HepG2 (cell line): ENCODE measurements around the gene TMEM176A. TPM values are rescaled to one million over a fixed set of nuclear protein-coding genes. Genes with fewer than 3 reads are reported as not detected.

Experiments used
- CEBPB ChIP-seq: IDR thresholded peaks from 2 replicates; pipeline ENCODE4 v1.6.1; 2011; ENCODE audit warnings: low read depth, low read length, improper control_type of control experiment, borderline replicate concordance
- FOXO1 ChIP-seq: sonication (generic); formaldehyde crosslinking; IDR thresholded peaks from 2 replicates; pipeline ENCODE4 v1.4.0; 2020; ENCODE audit warnings: missing genetic modification reagents
- HNF4G ChIP-seq, 2 experiments: sonication (generic) in 1 of 2; formaldehyde crosslinking in 1 of 2; IDR thresholded peaks; 2 replicates each; pipeline versions ENCODE4 v1.4.0 to v1.6.1; 2011 to 2020; ENCODE audit warnings: borderline replicate concordance in 2 of 2, low read depth in 2 of 2, mild to moderate bottlenecking in 2 of 2, low read length in 1 of 2, missing genetic modification reagents in 1 of 2, moderate library complexity in 1 of 2
- LCORL ChIP-seq, 2 experiments: fragments of 450-650 bp in 1 of 2; sonication (generic) in 1 of 2; formaldehyde crosslinking in 1 of 2; IDR thresholded peaks; 2 replicates each; pipeline versions ENCODE4 v1.5.0 to v1.6.1; 2017 to 2020; ENCODE audit warnings: antibody characterized with exemption in 1 of 2, missing genetic modification reagents in 1 of 2
- NAIF1 ChIP-seq: sonication (generic); formaldehyde crosslinking; IDR thresholded peaks from 2 replicates; pipeline ENCODE4 v1.5.0; 2020; ENCODE audit warnings: mild to moderate bottlenecking, missing genetic modification reagents, borderline replicate concordance
- NCOA2 ChIP-seq: sonication (generic); formaldehyde crosslinking; IDR thresholded peaks from 2 replicates; pipeline ENCODE4 v1.8.0; 2022; ENCODE audit warnings: inconsistent platforms
- POGZ ChIP-seq: sonication (generic); formaldehyde crosslinking; IDR thresholded peaks from 2 replicates; pipeline ENCODE4 v1.4.0; 2020; ENCODE audit warnings: mild to moderate bottlenecking, missing genetic modification reagents
- RARA ChIP-seq: IDR thresholded peaks from 2 replicates; pipeline ENCODE4 v1.6.1; 2016; ENCODE audit warnings: missing genetic modification reagents, missing compliant biosample characterization
- RFX5 ChIP-seq: IDR thresholded peaks from 2 replicates; pipeline ENCODE4 v1.6.1; 2011; ENCODE audit warnings: low read depth, low read length, improper control_type of control experiment
- TARDBP ChIP-seq: sonication (generic); formaldehyde crosslinking; IDR thresholded peaks from 2 replicates; pipeline ENCODE4 v1.8.0; 2022; ENCODE audit warnings: mild to moderate bottlenecking, missing genetic modification reagents
- ZMYM4 ChIP-seq: sonication (generic); formaldehyde crosslinking; IDR thresholded peaks from 2 replicates; pipeline ENCODE4 v1.8.1; 2023; ENCODE audit warnings: mild to moderate bottlenecking, missing genetic modification reagents
- ZNF230 ChIP-seq: sonication (generic); formaldehyde crosslinking; IDR thresholded peaks from 2 replicates; pipeline ENCODE4 v1.4.0; 2020; ENCODE audit warnings: mild to moderate bottlenecking, missing genetic modification reagents
- polyA plus RNA-seq, 8 experiments: library from polyadenylated mRNA; depleted of rRNA in 3 of 8; stranded (reverse) in 7 of 8; unstranded in 1 of 8; fragments of >200 nt; fragmentation: Illumina TruSeq in 4 of 8; extraction: Trizol in 4 of 8; gene quantifications; 2 replicates each; pipeline versions ENCODE4 v1.2.1 to v1.2.3, GENCODE V29; 2011 to 2016; ENCODE audit warnings: low read depth in 4 of 8, missing spikeins in 1 of 8, mixed read lengths in 1 of 8; ENCODE audit not compliant: insufficient read depth in 1 of 8
- total RNA-seq, 5 experiments: library from RNA; depleted of rRNA; stranded (reverse); fragments of >200 nt; fragmentation: Illumina TruSeq; extraction: Trizol; gene quantifications; 2 replicates each; pipeline ENCODE4 v1.2.3, GENCODE V29; 2016; ENCODE audit warnings: low read depth in 1 of 5
- TF ChIP-seq, protein P1 (sequence below): sonication (generic); formaldehyde crosslinking; IDR thresholded peaks from 2 replicates; pipeline ENCODE4 v1.9.0; 2021; ENCODE audit warnings: missing genetic modification reagents, borderline replicate concordance
- TF ChIP-seq, protein P2 (sequence below): sonication (generic); formaldehyde crosslinking; IDR thresholded peaks from 2 replicates; pipeline ENCODE4 v1.4.0; 2020; ENCODE audit warnings: mild to moderate bottlenecking, missing genetic modification reagents
- TF ChIP-seq, protein P3 (sequence below), 2 experiments: sonication (generic) in 1 of 2; formaldehyde crosslinking in 1 of 2; IDR thresholded peaks; 2 replicates each; pipeline versions ENCODE4 v1.4.0 to v1.6.1; 2016 to 2020; ENCODE audit warnings: borderline replicate concordance in 1 of 2, low read depth in 1 of 2, mild to moderate bottlenecking in 1 of 2, missing genetic modification reagents in 1 of 2
- TF ChIP-seq, protein P4 (sequence below): sonication (generic); formaldehyde crosslinking; IDR thresholded peaks from 2 replicates; pipeline ENCODE4 v1.5.0; 2020; ENCODE audit warnings: mild to moderate bottlenecking, missing genetic modification reagents, borderline replicate concordance
- TF ChIP-seq, protein P5 (sequence below): sonication (generic); formaldehyde crosslinking; IDR thresholded peaks from 2 replicates; pipeline ENCODE4 v1.8.0; 2022; ENCODE audit warnings: missing genetic modification reagents, mild to moderate bottlenecking, inconsistent platforms, borderline replicate concordance

The TMEM176A gene
- total and polyA plus RNA-seq, 2 of the 13 experiments (the other 11 are each of a cell fraction or from before 2014, with no cell fraction given), result not detected

DNA sequence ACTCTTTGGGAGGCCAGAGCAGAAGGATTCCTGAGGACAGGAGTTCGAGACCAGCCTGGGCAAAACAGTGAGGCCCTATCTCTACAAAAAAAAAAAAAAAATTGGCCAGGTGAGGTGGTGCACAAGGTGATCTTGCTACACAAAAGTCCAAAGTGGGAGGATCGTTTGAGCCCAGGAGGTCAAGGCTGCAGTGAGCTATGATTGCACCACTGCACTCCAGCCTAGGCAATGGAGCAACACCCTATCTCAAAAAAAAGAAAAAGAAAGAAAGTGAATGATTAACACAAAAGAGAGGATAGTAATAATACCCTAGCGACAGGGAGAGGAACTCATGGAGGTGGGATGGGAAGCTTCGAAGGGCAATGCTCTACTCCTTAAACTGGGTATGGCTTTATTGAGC lies 30.8 kb upstream of the TMEM176A start (continued):
- peak; percentile 90 for TF ChIP-seq ZMYM4 (CRISPR knock-in tag)
- TF ChIP-seq, protein P1, sequence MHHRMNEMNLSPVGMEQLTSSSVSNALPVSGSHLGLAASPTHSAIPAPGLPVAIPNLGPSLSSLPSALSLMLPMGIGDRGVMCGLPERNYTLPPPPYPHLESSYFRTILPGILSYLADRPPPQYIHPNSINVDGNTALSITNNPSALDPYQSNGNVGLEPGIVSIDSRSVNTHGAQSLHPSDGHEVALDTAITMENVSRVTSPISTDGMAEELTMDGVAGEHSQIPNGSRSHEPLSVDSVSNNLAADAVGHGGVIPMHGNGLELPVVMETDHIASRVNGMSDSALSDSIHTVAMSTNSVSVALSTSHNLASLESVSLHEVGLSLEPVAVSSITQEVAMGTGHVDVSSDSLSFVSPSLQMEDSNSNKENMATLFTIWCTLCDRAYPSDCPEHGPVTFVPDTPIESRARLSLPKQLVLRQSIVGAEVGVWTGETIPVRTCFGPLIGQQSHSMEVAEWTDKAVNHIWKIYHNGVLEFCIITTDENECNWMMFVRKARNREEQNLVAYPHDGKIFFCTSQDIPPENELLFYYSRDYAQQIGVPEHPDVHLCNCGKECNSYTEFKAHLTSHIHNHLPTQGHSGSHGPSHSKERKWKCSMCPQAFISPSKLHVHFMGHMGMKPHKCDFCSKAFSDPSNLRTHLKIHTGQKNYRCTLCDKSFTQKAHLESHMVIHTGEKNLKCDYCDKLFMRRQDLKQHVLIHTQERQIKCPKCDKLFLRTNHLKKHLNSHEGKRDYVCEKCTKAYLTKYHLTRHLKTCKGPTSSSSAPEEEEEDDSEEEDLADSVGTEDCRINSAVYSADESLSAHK (CRISPR knock-in tag), result no peak
- TF ChIP-seq, protein P2, sequence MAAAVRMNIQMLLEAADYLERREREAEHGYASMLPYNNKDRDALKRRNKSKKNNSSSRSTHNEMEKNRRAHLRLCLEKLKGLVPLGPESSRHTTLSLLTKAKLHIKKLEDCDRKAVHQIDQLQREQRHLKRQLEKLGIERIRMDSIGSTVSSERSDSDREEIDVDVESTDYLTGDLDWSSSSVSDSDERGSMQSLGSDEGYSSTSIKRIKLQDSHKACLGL (CRISPR knock-in tag), result no peak
- TF ChIP-seq LCORL (IDR thresholded peaks at IDR 0.05), result no peak
- 0 out of 2 replicates have a peak, but pooled peaks have one; percentile 43 for TF ChIP-seq LCORL (CRISPR knock-in tag; IDR thresholded peaks at IDR 0.05)
- TF ChIP-seq RARA, result peak; percentile 52
- peak; percentile 21; the same call in 1 of the 2 replicates for TF ChIP-seq NCOA2 (CRISPR knock-in tag)
- TF ChIP-seq FOXO1 (CRISPR knock-in tag), result 0 out of 2 replicates have a peak, but pooled peaks have one; percentile 31
- peak; percentile 54; the same call in 1 of the 2 replicates for TF ChIP-seq HNF4G (IDR thresholded peaks at IDR 0.05; ENCODE audit: borderline replicate concordance, low read depth, low read length)
- TF ChIP-seq HNF4G (CRISPR knock-in tag; IDR thresholded peaks at IDR 0.05; ENCODE audit: borderline replicate concordance, low read depth), result no peak
- TF ChIP-seq, protein P3, sequence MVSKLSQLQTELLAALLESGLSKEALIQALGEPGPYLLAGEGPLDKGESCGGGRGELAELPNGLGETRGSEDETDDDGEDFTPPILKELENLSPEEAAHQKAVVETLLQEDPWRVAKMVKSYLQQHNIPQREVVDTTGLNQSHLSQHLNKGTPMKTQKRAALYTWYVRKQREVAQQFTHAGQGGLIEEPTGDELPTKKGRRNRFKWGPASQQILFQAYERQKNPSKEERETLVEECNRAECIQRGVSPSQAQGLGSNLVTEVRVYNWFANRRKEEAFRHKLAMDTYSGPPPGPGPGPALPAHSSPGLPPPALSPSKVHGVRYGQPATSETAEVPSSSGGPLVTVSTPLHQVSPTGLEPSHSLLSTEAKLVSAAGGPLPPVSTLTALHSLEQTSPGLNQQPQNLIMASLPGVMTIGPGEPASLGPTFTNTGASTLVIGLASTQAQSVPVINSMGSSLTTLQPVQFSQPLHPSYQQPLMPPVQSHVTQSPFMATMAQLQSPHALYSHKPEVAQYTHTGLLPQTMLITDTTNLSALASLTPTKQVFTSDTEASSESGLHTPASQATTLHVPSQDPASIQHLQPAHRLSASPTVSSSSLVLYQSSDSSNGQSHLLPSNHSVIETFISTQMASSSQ (IDR thresholded peaks at IDR 0.05; ENCODE audit: low read depth), result peak; percentile 55
- TF ChIP-seq, protein P3 (CRISPR knock-in tag; IDR thresholded peaks at IDR 0.05; ENCODE audit: borderline replicate concordance), result peak; percentile 82; the same call in 1 of the 2 replicates
- TF ChIP-seq POGZ (CRISPR knock-in tag), result peak; percentile 72
- no peak for TF ChIP-seq RFX5
- no peak for TF ChIP-seq NAIF1 (CRISPR knock-in tag)
- TF ChIP-seq ZNF230 (CRISPR knock-in tag), result no peak
- TF ChIP-seq TARDBP (CRISPR knock-in tag), result peak; percentile 48; the same call in 1 of the 2 replicates
- TF ChIP-seq, protein P4, sequence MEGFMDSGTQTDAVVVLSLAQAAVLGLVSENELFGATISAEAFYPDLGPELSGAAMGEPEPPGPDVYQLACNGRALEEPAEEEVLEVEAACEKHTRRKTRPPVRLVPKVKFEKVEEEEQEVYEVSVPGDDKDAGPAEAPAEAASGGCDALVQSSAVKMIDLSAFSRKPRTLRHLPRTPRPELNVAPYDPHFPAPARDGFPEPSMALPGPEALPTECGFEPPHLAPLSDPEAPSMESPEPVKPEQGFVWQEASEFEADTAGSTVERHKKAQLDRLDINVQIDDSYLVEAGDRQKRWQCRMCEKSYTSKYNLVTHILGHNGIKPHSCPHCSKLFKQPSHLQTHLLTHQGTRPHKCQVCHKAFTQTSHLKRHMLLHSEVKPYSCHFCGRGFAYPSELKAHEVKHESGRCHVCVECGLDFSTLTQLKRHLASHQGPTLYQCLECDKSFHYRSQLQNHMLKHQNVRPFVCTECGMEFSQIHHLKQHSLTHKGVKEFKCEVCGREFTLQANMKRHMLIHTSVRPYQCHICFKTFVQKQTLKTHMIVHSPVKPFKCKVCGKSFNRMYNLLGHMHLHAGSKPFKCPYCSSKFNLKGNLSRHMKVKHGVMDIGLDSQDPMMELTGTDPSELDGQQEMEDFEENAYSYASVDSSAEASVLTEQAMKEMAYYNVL (CRISPR knock-in tag), result peak; percentile 39; the same call in 1 of the 2 replicates
- TF ChIP-seq, protein P5, sequence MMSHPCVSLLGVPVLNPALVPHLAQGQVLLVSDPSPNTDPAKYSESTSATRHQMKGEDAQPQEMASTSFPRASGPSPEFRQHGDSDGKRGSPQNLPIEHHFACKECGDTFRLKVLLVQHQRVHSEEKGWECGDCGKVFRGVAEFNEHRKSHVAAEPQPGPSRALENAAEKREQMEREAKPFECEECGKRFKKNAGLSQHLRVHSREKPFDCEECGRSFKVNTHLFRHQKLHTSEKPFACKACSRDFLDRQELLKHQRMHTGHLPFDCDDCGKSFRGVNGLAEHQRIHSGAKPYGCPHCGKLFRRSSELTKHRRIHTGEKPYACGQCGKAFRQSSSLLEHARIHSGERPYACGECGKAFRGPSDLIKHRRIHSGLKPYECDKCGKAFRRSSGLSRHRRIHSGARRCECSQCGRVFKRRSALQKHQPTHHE, result no peak
- peak; percentile 79; the same call in 1 of the 2 replicates for TF ChIP-seq CEBPB
